Liver (tissue), 3 donors: ENCODE results near the gene TMEM254.

Experiments used
- JUND ChIP-seq, 2 donors: IDR thresholded peaks; 2 replicates each; pipeline ENCODE4 v1.6.1; 2016; ENCODE audit warnings: antibody characterized with exemption in 2 of 2
- RAD21 ChIP-seq, 2 donors: IDR thresholded peaks; 2 replicates each; pipeline ENCODE4 v1.6.1; 2016; ENCODE audit warnings: antibody characterized with exemption in 2 of 2, mild to moderate bottlenecking in 2 of 2
- RXRA ChIP-seq, 2 donors: IDR thresholded peaks; 2 replicates each; pipeline ENCODE4 v1.6.1; 2017 to 2018; ENCODE audit warnings: antibody characterized with exemption in 2 of 2, mild to moderate bottlenecking in 1 of 2
- SP1 ChIP-seq: IDR thresholded peaks from 2 replicates; pipeline ENCODE4 v1.6.1; 2018; ENCODE audit warnings: antibody characterized with exemption, mild to moderate bottlenecking
- TAF1 ChIP-seq: conservative IDR thresholded peaks from 2 replicates; pipeline ENCODE4 v1.6.1; 2016; ENCODE audit warnings: antibody characterized with exemption, mild to moderate bottlenecking
- YY1 ChIP-seq: IDR thresholded peaks from 2 replicates; pipeline ENCODE4 v1.6.1; 2016; ENCODE audit warnings: antibody characterized with exemption, mild to moderate bottlenecking
- TF ChIP-seq, protein P1 (sequence below): fragments of 150-350 bp; IDR thresholded peaks from 2 replicates; pipeline ENCODE4 v1.5.1; 2017; ENCODE audit warnings: improper control_type of control experiment, low read depth, low read length; ENCODE audit not compliant: missing input control
- TF ChIP-seq, protein P2 (sequence below): IDR thresholded peaks from 2 replicates; pipeline ENCODE4 v1.6.1; 2016; ENCODE audit warnings: antibody characterized with exemption
- TF ChIP-seq, protein P3 (sequence below): IDR thresholded peaks from 2 replicates; pipeline ENCODE4 v1.6.1; 2016; ENCODE audit warnings: antibody characterized with exemption
- TF ChIP-seq, protein P4 (sequence below): IDR thresholded peaks from 2 replicates; pipeline ENCODE4 v1.6.1; 2016; ENCODE audit warnings: antibody characterized with exemption
- TF ChIP-seq, protein P5 (sequence below): IDR thresholded peaks from 2 replicates; pipeline ENCODE4 v1.6.1; 2016; ENCODE audit warnings: antibody characterized with exemption, mild to moderate bottlenecking
- donor health status: healthy.
- donor health status: healthy.

DNA sequence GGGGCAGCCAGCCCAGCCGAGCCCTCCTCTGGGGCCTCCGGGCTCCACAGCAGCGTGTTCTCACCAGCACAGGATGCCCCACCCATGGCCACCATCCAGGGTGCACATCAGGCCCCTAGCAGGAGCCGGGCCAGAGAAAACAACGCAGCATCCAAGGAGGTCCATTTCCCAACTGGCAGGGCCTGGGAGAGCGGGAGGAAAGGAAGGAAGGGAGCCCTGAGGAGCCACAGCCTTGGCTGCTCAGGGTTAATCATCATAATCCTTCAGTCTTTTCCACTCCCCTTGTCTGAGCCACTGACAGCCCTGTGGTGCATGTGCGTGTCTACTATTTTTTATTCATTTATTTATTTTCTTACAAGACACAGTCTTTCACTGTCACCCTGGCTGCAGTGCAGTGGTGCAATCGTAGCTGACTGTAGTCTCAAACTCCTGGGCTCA, 57.7 kb downstream of the TMEM254 start:
- TF ChIP-seq, protein P1, sequence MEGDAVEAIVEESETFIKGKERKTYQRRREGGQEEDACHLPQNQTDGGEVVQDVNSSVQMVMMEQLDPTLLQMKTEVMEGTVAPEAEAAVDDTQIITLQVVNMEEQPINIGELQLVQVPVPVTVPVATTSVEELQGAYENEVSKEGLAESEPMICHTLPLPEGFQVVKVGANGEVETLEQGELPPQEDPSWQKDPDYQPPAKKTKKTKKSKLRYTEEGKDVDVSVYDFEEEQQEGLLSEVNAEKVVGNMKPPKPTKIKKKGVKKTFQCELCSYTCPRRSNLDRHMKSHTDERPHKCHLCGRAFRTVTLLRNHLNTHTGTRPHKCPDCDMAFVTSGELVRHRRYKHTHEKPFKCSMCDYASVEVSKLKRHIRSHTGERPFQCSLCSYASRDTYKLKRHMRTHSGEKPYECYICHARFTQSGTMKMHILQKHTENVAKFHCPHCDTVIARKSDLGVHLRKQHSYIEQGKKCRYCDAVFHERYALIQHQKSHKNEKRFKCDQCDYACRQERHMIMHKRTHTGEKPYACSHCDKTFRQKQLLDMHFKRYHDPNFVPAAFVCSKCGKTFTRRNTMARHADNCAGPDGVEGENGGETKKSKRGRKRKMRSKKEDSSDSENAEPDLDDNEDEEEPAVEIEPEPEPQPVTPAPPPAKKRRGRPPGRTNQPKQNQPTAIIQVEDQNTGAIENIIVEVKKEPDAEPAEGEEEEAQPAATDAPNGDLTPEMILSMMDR = no peak
- TF ChIP-seq RXRA (IDR thresholded peaks at IDR 0.05) (no peak), TAF1 (no peak), SP1 (no peak), JUND (IDR thresholded peaks at IDR 0.05) (no peak), YY1 (no peak), RAD21 (IDR thresholded peaks at IDR 0.05) (no peak)
- TF ChIP-seq, protein P2, sequence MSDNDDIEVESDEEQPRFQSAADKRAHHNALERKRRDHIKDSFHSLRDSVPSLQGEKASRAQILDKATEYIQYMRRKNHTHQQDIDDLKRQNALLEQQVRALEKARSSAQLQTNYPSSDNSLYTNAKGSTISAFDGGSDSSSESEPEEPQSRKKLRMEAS = no peak
- TF ChIP-seq, protein P3, sequence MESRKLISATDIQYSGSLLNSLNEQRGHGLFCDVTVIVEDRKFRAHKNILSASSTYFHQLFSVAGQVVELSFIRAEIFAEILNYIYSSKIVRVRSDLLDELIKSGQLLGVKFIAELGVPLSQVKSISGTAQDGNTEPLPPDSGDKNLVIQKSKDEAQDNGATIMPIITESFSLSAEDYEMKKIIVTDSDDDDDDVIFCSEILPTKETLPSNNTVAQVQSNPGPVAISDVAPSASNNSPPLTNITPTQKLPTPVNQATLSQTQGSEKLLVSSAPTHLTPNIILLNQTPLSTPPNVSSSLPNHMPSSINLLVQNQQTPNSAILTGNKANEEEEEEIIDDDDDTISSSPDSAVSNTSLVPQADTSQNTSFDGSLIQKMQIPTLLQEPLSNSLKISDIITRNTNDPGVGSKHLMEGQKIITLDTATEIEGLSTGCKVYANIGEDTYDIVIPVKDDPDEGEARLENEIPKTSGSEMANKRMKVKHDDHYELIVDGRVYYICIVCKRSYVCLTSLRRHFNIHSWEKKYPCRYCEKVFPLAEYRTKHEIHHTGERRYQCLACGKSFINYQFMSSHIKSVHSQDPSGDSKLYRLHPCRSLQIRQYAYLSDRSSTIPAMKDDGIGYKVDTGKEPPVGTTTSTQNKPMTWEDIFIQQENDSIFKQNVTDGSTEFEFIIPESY = no peak
- TF ChIP-seq, protein P4, sequence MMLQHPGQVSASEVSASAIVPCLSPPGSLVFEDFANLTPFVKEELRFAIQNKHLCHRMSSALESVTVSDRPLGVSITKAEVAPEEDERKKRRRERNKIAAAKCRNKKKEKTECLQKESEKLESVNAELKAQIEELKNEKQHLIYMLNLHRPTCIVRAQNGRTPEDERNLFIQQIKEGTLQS = no peak
- TF ChIP-seq, protein P5, sequence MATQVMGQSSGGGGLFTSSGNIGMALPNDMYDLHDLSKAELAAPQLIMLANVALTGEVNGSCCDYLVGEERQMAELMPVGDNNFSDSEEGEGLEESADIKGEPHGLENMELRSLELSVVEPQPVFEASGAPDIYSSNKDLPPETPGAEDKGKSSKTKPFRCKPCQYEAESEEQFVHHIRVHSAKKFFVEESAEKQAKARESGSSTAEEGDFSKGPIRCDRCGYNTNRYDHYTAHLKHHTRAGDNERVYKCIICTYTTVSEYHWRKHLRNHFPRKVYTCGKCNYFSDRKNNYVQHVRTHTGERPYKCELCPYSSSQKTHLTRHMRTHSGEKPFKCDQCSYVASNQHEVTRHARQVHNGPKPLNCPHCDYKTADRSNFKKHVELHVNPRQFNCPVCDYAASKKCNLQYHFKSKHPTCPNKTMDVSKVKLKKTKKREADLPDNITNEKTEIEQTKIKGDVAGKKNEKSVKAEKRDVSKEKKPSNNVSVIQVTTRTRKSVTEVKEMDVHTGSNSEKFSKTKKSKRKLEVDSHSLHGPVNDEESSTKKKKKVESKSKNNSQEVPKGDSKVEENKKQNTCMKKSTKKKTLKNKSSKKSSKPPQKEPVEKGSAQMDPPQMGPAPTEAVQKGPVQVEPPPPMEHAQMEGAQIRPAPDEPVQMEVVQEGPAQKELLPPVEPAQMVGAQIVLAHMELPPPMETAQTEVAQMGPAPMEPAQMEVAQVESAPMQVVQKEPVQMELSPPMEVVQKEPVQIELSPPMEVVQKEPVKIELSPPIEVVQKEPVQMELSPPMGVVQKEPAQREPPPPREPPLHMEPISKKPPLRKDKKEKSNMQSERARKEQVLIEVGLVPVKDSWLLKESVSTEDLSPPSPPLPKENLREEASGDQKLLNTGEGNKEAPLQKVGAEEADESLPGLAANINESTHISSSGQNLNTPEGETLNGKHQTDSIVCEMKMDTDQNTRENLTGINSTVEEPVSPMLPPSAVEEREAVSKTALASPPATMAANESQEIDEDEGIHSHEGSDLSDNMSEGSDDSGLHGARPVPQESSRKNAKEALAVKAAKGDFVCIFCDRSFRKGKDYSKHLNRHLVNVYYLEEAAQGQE = no peak
